NB4 (cell line): Measurements from ENCODE around the gene NFS1.

Source experiments
- MYC ChIP-seq: IDR thresholded peaks from 2 replicates; pipeline ENCODE4 v1.6.1; 2011; ENCODE audit warnings: low read depth, low read length
- POLR2A ChIP-seq: IDR thresholded peaks from 2 replicates; pipeline ENCODE4 v1.6.1; 2011; ENCODE audit warnings: mild to moderate bottlenecking; ENCODE audit not compliant: insufficient read length; ENCODE audit errors: extremely low read depth
- TF ChIP-seq, protein P1 (sequence below): IDR thresholded peaks from one replicate; pipeline ENCODE4 v1.5.1; 2012; ENCODE audit warnings: low read depth, low read length

- TF ChIP-seq, protein P1, sequence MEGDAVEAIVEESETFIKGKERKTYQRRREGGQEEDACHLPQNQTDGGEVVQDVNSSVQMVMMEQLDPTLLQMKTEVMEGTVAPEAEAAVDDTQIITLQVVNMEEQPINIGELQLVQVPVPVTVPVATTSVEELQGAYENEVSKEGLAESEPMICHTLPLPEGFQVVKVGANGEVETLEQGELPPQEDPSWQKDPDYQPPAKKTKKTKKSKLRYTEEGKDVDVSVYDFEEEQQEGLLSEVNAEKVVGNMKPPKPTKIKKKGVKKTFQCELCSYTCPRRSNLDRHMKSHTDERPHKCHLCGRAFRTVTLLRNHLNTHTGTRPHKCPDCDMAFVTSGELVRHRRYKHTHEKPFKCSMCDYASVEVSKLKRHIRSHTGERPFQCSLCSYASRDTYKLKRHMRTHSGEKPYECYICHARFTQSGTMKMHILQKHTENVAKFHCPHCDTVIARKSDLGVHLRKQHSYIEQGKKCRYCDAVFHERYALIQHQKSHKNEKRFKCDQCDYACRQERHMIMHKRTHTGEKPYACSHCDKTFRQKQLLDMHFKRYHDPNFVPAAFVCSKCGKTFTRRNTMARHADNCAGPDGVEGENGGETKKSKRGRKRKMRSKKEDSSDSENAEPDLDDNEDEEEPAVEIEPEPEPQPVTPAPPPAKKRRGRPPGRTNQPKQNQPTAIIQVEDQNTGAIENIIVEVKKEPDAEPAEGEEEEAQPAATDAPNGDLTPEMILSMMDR = no peak
- no peak for TF ChIP-seq POLR2A
- TF ChIP-seq MYC = no peak
Measured at GRCh38 chr20:35718972-35719635, 20.0 kb upstream of the NFS1 start.
